Measurements from ENCODE around the gene ASIC2. TPM values are rescaled to one million over a fixed set of nuclear protein-coding genes. Genes with fewer than 3 reads are reported as not detected.

The ASIC2 gene
- total RNA-seq, 2 experiments from 2014 or later, result not detected

GRCh38 chr17:33277436-33278100 lies 15.5 kb downstream of the ASIC2 start:
- POLR2A ChIA-PET, result no interaction called here
- no peak for DNase-seq
- Mint-ChIP-seq H3K9me3 (no peaks in the 10 kb centered on the region), H3K4me1 (no peaks in the 10 kb centered on the region), H3K27me3 (peaks cover 3% of the 10 kb centered on the region), H3K4me3 (no peak overlapping the region), H3K27ac (no peak overlapping the region), H3K36me3 (ENCODE audit: low read depth) (no peaks in the 10 kb centered on the region)
- CTCF ChIA-PET, result no interaction called here

DNA sequence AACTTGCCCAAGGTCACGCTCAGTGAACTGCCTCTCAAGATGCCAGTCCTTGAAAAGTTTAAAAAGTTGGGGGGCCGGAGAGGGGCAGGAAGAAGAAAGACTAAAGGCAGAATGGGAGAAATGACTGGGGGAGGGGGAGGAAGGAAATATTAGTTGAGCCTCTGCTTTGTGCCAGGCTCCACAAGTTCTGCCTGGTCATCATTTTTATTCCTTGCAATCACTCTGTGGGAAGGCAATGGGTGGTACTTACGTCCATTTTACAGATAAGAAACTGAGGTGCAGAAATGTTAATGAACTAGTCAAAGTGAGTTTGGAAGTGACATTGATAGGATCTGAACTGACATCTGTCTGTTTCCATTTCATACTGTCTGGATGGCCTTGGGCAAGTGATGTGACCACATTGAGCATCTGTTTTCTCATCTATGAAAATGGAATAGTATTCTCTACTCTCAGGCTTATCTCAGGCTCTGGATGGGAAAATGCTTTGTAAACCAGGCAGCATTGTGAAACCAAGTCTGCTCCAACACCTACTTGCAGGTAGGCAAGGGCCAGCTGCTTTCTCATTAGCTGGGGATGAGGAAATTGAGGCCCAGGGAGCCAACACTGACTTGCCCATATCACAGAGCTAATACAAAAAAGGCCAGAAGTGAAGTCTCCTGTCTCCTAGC lies 19.2 kb downstream of the ASIC2 start:
- H3K27ac Mint-ChIP-seq, result no peak overlapping the region
- CTCF ChIA-PET, result no interaction called here
- POLR2A ChIA-PET, result no interaction called here
- no peaks in the 10 kb centered on the region for H3K27me3 Mint-ChIP-seq
- no peak overlapping the region for H3K4me3 Mint-ChIP-seq
- no peaks in the 10 kb centered on the region for H3K4me1 Mint-ChIP-seq
- DNase-seq, result no peak
- H3K9me3 Mint-ChIP-seq, result no peaks in the 10 kb centered on the region
- H3K36me3 Mint-ChIP-seq (ENCODE audit: low read depth), result no peaks in the 10 kb centered on the region

- no peaks in the 10 kb centered on the region for H3K4me1 Mint-ChIP-seq
- H3K27ac Mint-ChIP-seq, result no peak overlapping the region
- CTCF ChIA-PET, result no interaction called here
- H3K4me3 Mint-ChIP-seq, result no peak overlapping the region
- POLR2A ChIA-PET, result no interaction called here
- H3K36me3 Mint-ChIP-seq (ENCODE audit: low read depth), result no peaks in the 10 kb centered on the region
- H3K9me3 Mint-ChIP-seq, result no peaks in the 10 kb centered on the region
- no peaks in the 10 kb centered on the region for H3K27me3 Mint-ChIP-seq
- no peak for DNase-seq
Observed at GRCh38 chr17:33273271-33273670, 19.8 kb downstream of the ASIC2 start.

- Mint-ChIP-seq H3K27ac (no peak overlapping the region), H3K4me3 (no peak overlapping the region), H3K9me3 (no peaks in the 10 kb centered on the region), H3K4me1 (no peaks in the 10 kb centered on the region), H3K27me3 (no peaks in the 10 kb centered on the region), H3K36me3 (ENCODE audit: low read depth) (no peaks in the 10 kb centered on the region)
- POLR2A ChIA-PET, result no interaction called here
- CTCF ChIA-PET, result no interaction called here
- no peak for DNase-seq
Observed at GRCh38 chr17:33272438-33272837, 20.7 kb downstream of the ASIC2 start.

DNA sequence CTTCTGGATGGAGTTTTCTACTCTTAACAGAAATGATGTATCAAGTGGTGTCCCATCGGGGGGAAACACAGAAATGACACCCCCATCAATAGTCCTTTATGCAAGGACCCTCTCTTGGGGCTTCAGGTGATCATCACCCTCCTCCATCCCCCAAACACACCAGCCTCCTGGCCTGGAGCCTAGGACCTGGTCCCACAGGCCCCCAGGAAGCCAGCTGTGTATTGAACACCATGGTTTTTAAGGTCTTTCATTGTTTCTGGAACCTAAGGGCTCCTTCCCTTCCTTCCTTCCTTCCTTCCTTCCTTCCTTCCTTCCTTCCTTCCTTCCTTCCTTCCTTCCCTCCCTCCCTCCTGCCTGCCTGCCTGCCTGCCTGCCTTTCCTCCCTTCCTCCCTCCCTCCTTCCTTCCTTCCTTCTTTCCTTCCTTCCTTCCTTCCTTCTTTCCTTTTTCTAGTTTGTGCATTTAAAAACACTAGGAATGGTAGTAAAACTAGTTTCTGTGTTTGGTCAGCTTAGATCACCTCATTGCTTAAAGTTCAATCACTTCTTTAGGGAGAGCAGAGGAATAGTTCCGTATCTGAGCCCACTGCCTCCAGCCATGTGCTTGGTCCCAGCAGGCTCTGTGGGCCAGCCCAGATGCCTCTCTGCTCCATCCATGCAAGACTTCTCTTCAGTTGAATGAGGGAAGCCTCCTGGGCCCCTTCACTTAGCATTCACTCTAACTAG lies 23.6 kb downstream of the ASIC2 start:
- no peaks in the 10 kb centered on the region for H3K9me3 Mint-ChIP-seq
- H3K4me1 Mint-ChIP-seq, result no peaks in the 10 kb centered on the region
- ChIA-PET POLR2A (no interaction called here), CTCF (no interaction called here)
- DNase-seq, result no peak
- no peak overlapping the region for H3K27ac Mint-ChIP-seq
- H3K36me3 Mint-ChIP-seq (ENCODE audit: low read depth), result no peaks in the 10 kb centered on the region
- no peak overlapping the region for H3K4me3 Mint-ChIP-seq
- no peaks in the 10 kb centered on the region for H3K27me3 Mint-ChIP-seq

GRCh38 chr17:33267851-33268548 lies 25.1 kb downstream of the ASIC2 start:
- H3K9me3 Mint-ChIP-seq, result no peaks in the 10 kb centered on the region
- ChIA-PET CTCF (no interaction called here), POLR2A (no interaction called here)
- H3K36me3 Mint-ChIP-seq (ENCODE audit: low read depth), result no peaks in the 10 kb centered on the region
- no peaks in the 10 kb centered on the region for H3K4me1 Mint-ChIP-seq
- H3K4me3 Mint-ChIP-seq, result no peak overlapping the region
- DNase-seq, result no peak
- no peaks in the 10 kb centered on the region for H3K27me3 Mint-ChIP-seq
- H3K27ac Mint-ChIP-seq, result no peak overlapping the region

DNA sequence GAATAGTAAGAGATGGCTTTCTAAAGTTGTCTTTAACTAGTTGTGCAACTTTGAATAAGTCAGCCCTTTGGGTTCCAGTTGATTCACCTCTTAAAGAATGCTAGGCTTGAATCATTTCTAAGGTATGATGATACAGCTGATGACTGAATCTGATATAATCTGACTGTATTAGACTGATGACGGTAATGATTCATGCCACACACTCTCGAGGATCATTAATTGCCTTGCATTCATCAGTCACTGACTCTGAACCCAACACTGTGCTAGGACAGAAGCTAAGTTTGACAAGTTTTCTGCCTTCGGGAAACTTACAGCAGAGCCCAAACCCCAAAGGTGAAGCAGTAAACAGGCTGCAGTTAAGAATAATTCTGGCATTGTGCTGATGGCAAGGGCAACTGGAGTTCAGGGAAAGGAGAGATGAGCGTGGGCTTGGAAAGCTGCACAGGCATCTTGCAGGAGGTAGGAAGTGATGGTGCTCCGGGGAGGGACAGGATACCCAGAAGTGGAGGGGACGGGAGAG lies 25.8 kb downstream of the ASIC2 start:
- no peak overlapping the region for H3K4me3 Mint-ChIP-seq
- POLR2A ChIA-PET, result no interaction called here
- H3K9me3 Mint-ChIP-seq, result no peaks in the 10 kb centered on the region
- no peaks in the 10 kb centered on the region for H3K4me1 Mint-ChIP-seq
- CTCF ChIA-PET, result no interaction called here
- H3K27me3 Mint-ChIP-seq, result no peaks in the 10 kb centered on the region
- no peak for DNase-seq
- H3K27ac Mint-ChIP-seq, result no peak overlapping the region
- no peaks in the 10 kb centered on the region for H3K36me3 Mint-ChIP-seq (ENCODE audit: low read depth)

DNA sequence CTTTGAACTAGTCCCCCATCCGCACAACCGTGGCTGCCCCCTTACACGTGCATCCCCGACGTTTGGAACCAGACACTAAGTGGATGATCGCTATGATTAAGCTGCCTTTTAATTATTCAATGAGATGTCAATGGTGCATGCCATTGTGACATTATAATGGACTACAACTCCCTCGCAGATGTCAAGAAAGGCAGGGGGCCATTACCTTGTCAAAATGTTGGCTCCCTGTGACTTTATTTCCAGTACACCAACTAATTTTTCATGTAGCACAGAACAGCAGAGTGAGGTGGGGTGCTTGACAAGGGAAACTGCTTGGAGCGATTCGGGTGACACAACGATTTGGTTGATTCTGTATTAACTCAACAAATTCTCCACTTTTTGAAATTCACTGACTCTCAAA lies 26.5 kb downstream of the ASIC2 start:
- ChIA-PET POLR2A (no interaction called here), CTCF (no interaction called here)
- Mint-ChIP-seq H3K36me3 (ENCODE audit: low read depth) (no peaks in the 10 kb centered on the region), H3K9me3 (no peaks in the 10 kb centered on the region), H3K27ac (no peak overlapping the region), H3K27me3 (no peaks in the 10 kb centered on the region), H3K4me1 (no peaks in the 10 kb centered on the region), H3K4me3 (no peak overlapping the region)
- no peak for DNase-seq

GRCh38 chr17:33266116-33266515 lies 27.0 kb downstream of the ASIC2 start:
- Mint-ChIP-seq H3K9me3 (no peaks in the 10 kb centered on the region), H3K27ac (no peak overlapping the region), H3K4me1 (no peaks in the 10 kb centered on the region), H3K27me3 (no peaks in the 10 kb centered on the region), H3K36me3 (ENCODE audit: low read depth) (no peaks in the 10 kb centered on the region), H3K4me3 (no peak overlapping the region)
- ChIA-PET CTCF (no interaction called here), POLR2A (no interaction called here)
- no peak for DNase-seq

DNA sequence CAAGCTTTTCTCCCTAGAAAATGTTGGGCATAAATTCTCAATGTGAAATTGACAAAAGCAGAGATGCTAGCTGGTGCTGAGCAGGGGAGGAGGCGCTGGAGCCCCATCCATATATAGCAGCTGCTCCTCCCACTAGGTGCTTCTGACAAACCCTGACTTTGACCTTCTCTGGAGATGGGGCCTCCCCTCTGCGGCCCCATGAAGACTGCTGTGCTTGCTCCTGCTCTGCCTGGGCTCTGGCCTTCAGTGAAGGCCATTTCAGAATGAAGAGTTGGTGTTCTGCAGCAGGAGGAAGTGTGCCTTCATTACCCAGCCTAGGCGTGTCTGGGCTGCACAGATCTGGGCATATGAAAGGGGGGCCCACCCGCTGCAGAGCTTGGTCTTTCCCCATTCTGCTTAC lies 29.7 kb downstream of the ASIC2 start:
- Mint-ChIP-seq H3K27ac (no peak overlapping the region), H3K4me1 (no peaks in the 10 kb centered on the region), H3K36me3 (ENCODE audit: low read depth) (no peaks in the 10 kb centered on the region), H3K27me3 (no peaks in the 10 kb centered on the region), H3K9me3 (no peaks in the 10 kb centered on the region), H3K4me3 (no peak overlapping the region)
- DNase-seq, result no peak
- POLR2A ChIA-PET, result no interaction called here
- CTCF ChIA-PET, result interaction anchor here (1.0 kb wide), 1 partner anchor 13 kb away, joined by 3 read pairs; no protein-coding TSS in a partner anchor

DNA sequence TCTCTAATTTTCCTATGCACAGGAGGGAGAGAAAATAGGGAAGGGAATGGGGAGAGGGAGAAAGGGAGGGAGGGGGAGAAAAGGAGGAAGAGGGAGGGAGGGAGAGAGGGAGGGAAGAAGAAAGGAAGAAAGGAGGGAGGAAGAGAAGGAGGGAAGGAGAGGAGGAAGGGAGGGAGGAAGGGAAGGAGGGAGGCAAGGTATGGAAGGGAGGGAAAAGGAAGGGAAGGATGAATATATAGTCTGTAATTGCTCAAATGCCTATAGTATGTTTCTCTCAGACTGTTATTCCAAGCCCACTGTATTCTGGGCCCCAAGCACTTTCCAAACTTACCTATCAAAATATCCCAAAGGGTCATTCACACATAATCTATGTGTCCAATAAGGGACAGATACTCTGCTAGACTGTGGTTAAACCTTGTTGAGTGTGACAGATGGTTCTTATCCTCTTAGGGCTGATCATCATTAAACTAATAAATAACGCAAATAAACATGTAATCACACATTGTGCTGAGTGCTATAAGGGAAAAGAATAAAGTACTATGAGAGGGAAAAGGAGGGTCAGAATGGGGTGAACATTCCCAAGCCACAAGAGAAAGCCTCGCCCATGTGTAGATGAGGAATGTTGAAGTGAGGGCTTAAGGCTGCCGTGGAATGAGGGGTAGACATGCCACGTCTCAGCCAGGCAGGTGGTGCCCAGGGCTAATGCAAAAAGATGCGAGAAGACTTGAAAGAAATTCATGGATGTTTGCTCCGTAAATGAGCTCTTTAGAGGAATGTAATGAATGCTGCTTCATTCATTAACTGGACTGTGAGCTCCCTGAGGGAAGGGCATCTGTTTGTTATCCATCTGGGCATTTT lies 30.6 kb downstream of the ASIC2 start:
- H3K36me3 Mint-ChIP-seq (ENCODE audit: low read depth), result no peaks in the 10 kb centered on the region
- ChIA-PET POLR2A (no interaction called here), CTCF (interaction anchor here (0.6 kb wide), 1 partner anchor 586 kb away, joined by 3 read pairs; no protein-coding TSS in a partner anchor)
- no peaks in the 10 kb centered on the region for H3K4me1 Mint-ChIP-seq
- H3K4me3 Mint-ChIP-seq, result no peak overlapping the region
- no peak for DNase-seq
- H3K9me3 Mint-ChIP-seq, result no peaks in the 10 kb centered on the region
- H3K27ac Mint-ChIP-seq, result no peak overlapping the region
- no peaks in the 10 kb centered on the region for H3K27me3 Mint-ChIP-seq

- no peak overlapping the region for H3K27ac Mint-ChIP-seq
- CTCF ChIA-PET, result no interaction called here
- POLR2A ChIA-PET, result no interaction called here
- no peaks in the 10 kb centered on the region for H3K27me3 Mint-ChIP-seq
- no peaks in the 10 kb centered on the region for H3K4me1 Mint-ChIP-seq
- no peak for DNase-seq
- H3K4me3 Mint-ChIP-seq, result no peak overlapping the region
- H3K36me3 Mint-ChIP-seq (ENCODE audit: low read depth), result no peaks in the 10 kb centered on the region
- H3K9me3 Mint-ChIP-seq, result no peaks in the 10 kb centered on the region
Observed at GRCh38 chr17:33261820-33262219, 31.3 kb downstream of the ASIC2 start.
